Mesenchymal stem cell (in vitro differentiated cells and primary cell): ENCODE measurements around the gene ATG10.
"Not testable (repeated sequence)": the region's sequence is repeated elsewhere in the genome, so short reads cannot be mapped to it uniquely, and the experiment has no call there.

Experiments used
- DNase-seq: peaks from one replicate; pipeline ENCODE4 v3.0.0-alpha.2; 2013
- H2AFZ ChIP-seq: one replicate; pipeline ENCODE4 v1.6.1; 2013; ENCODE audit warnings: low read depth, mild to moderate bottlenecking, control low read depth, inconsistent platforms, low read length, moderate library complexity
- H2AK5ac ChIP-seq: 2 replicates; pipeline ENCODE4 v1.6.1; 2013; ENCODE audit warnings: low read length, moderate library complexity, mild to moderate bottlenecking, inconsistent platforms; ENCODE audit not compliant: severe bottlenecking
- H2BK120ac ChIP-seq: one replicate; pipeline ENCODE4 v1.6.1; 2013; ENCODE audit warnings: low read depth, mild to moderate bottlenecking, inconsistent platforms, low read length, moderate library complexity
- H2BK12ac ChIP-seq, 2 experiments: one replicate each; pipeline ENCODE4 v1.6.1; 2013; ENCODE audit warnings: inconsistent platforms in 2 of 2, low read length in 2 of 2, mild to moderate bottlenecking in 2 of 2, moderate library complexity in 2 of 2, control low read depth in 1 of 2
- H2BK15ac ChIP-seq: one replicate; pipeline ENCODE4 v1.6.1; 2013; ENCODE audit warnings: mild to moderate bottlenecking, low read depth, inconsistent platforms; ENCODE audit not compliant: poor library complexity, severe bottlenecking
- H2BK5ac ChIP-seq: 2 replicates; pipeline ENCODE4 v1.6.1; 2013; ENCODE audit warnings: low read depth, mild to moderate bottlenecking, low read length, control low read depth, inconsistent platforms; ENCODE audit not compliant: poor library complexity, severe bottlenecking
- H3K14ac ChIP-seq, 2 experiments: one replicate each; pipeline ENCODE4 v1.6.1; 2013; ENCODE audit warnings: inconsistent platforms in 2 of 2, low read length in 2 of 2, control low read depth in 1 of 2, mild to moderate bottlenecking in 1 of 2, moderate library complexity in 1 of 2
- H3K18ac ChIP-seq, 2 experiments: one replicate each; pipeline ENCODE4 v1.6.1; 2013; ENCODE audit warnings: inconsistent platforms in 2 of 2, low read length in 2 of 2, control low read depth in 1 of 2, low read depth in 1 of 2, mild to moderate bottlenecking in 1 of 2
- H3K23ac ChIP-seq, 2 experiments: one replicate each; pipeline ENCODE4 v1.6.1; 2013; ENCODE audit warnings: inconsistent platforms in 2 of 2, low read length in 2 of 2, mild to moderate bottlenecking in 2 of 2, moderate library complexity in 2 of 2, control low read depth in 1 of 2
- H3K27ac ChIP-seq: 2 replicates; pipeline ENCODE4 v1.5.1; 2013; ENCODE audit warnings: mild to moderate bottlenecking, moderate library complexity, low read length, control low read depth, inconsistent platforms; ENCODE audit not compliant: poor library complexity, severe bottlenecking
- H3K27me3 ChIP-seq, 2 experiments: 2 replicates each; pipeline versions ENCODE4 v1.6.1 to v1.7.0; 2013; ENCODE audit warnings: low read length in 2 of 2, mild to moderate bottlenecking in 2 of 2, moderate library complexity in 2 of 2, control low read depth in 1 of 2, inconsistent platforms in 1 of 2; ENCODE audit not compliant: control insufficient read depth in 1 of 2, insufficient read depth in 1 of 2
- H3K36me3 ChIP-seq, 2 experiments: 2 replicates each; pipeline versions ENCODE4 v1.6.1 to v1.7.0; 2013; ENCODE audit warnings: low read length in 2 of 2, control low read depth in 1 of 2, inconsistent platforms in 1 of 2, low read depth in 1 of 2, mild to moderate bottlenecking in 1 of 2; ENCODE audit not compliant: insufficient read depth in 2 of 2, control insufficient read depth in 1 of 2
- H3K4ac ChIP-seq, 2 experiments: one replicate each; pipeline ENCODE4 v1.6.1; 2013; ENCODE audit warnings: inconsistent platforms in 2 of 2, low read length in 2 of 2, mild to moderate bottlenecking in 2 of 2, moderate library complexity in 2 of 2, control low read depth in 1 of 2, low read depth in 1 of 2
- H3K4me1 ChIP-seq: 2 replicates; pipeline ENCODE4 v1.6.1; 2013; ENCODE audit warnings: low read depth, low read length, control low read depth; ENCODE audit not compliant: control insufficient read depth, insufficient read depth
- H3K4me2 ChIP-seq: 2 replicates; pipeline ENCODE4 v1.6.1; 2013; ENCODE audit warnings: low read length, mild to moderate bottlenecking, inconsistent platforms; ENCODE audit not compliant: poor library complexity, severe bottlenecking
- H3K4me3 ChIP-seq, 2 experiments: 2 replicates each; pipeline versions ENCODE4 v1.5.1 to v1.7.0; 2013; ENCODE audit warnings: low read length in 2 of 2, mild to moderate bottlenecking in 2 of 2, control low read depth in 1 of 2, low read depth in 1 of 2; ENCODE audit not compliant: insufficient read depth in 1 of 2
- H3K79me1 ChIP-seq: replicated peaks from 2 replicates; pipeline ENCODE4 v1.6.1; 2013; ENCODE audit warnings: mild to moderate bottlenecking, control low read depth, low read length, inconsistent platforms; ENCODE audit not compliant: poor library complexity, severe bottlenecking
- H3K9ac ChIP-seq: 2 replicates; pipeline ENCODE4 v1.7.0; 2013; ENCODE audit warnings: mild to moderate bottlenecking, low read length, moderate library complexity
- H3K9me3 ChIP-seq: 2 replicates; pipeline ENCODE4 v1.7.0; 2013; ENCODE audit warnings: mild to moderate bottlenecking, low read length; ENCODE audit not compliant: control insufficient read depth
- H4K8ac ChIP-seq: one replicate; pipeline ENCODE4 v1.6.1; 2013; ENCODE audit warnings: inconsistent platforms, mild to moderate bottlenecking, low read length, moderate library complexity
- H4K91ac ChIP-seq: one replicate; pipeline ENCODE4 v1.6.1; 2013; ENCODE audit warnings: mild to moderate bottlenecking, low read length, inconsistent platforms
- WGBS: methylation state at CpG from one replicate; pipeline ENCODE4 v1.1.7; 2013; ENCODE audit warnings: mixed read lengths; 5-methylcytosine and 5-hydroxymethylcytosine counted together

ATG10 gene

GRCh38 chr5:82129723-82130285, 158.0 kb downstream of the ATG10 start:
- peaks cover 2% of the 10 kb centered on the region for H3K9me3 ChIP-seq
- no peaks in the 10 kb centered on the region for H3K27me3 ChIP-seq
- no peak overlapping the region for H4K91ac ChIP-seq
- H3K4me2 ChIP-seq: no peak overlapping the region
- H3K14ac ChIP-seq: peak overlapping the region in 1 of 2 experiments; percentile 60
- no peaks in the 10 kb centered on the region for H3K4me1 ChIP-seq
- no peak overlapping the region for H3K9ac ChIP-seq
- H3K18ac ChIP-seq: no peak overlapping the region
- peaks cover 4% of the 10 kb centered on the region for H3K79me1 ChIP-seq
- H3K4me3 ChIP-seq: no peak overlapping the region
- no peak overlapping the region for H2BK12ac ChIP-seq
- H4K8ac ChIP-seq: no peak overlapping the region
- no peak overlapping the region for H2BK5ac ChIP-seq
- no peak overlapping the region for H2AK5ac ChIP-seq
- H2BK15ac ChIP-seq: no peak overlapping the region
- no peak overlapping the region for H3K23ac ChIP-seq
- 76% methylated on average over 13 of the region's 13 CpGs for WGBS
- H2BK120ac ChIP-seq: no peak overlapping the region
- DNase-seq: no peak
- H3K36me3 ChIP-seq: no peaks in the 10 kb centered on the region
- no peak overlapping the region for H2AFZ ChIP-seq
- H3K27ac ChIP-seq: no peak overlapping the region
- H3K4ac ChIP-seq: no peak overlapping the region

- no peak overlapping the region for H3K27ac ChIP-seq
These were observed 158.8 kb downstream of the ATG10 start for GRCh38 chr5:82130602-82131001.

GRCh38 chr5:82137205-82137604, 165.4 kb downstream of the ATG10 start:
- no peaks in the 10 kb centered on the region for H3K27me3 ChIP-seq
- no peak overlapping the region for H3K14ac ChIP-seq
- H2BK15ac ChIP-seq: no peak overlapping the region
- no peak overlapping the region for H3K18ac ChIP-seq
- no peak overlapping the region for H2BK120ac ChIP-seq
- H4K91ac ChIP-seq: no peak overlapping the region
- no peak overlapping the region for H3K23ac ChIP-seq
- no peak overlapping the region for H3K4me2 ChIP-seq
- H2BK5ac ChIP-seq: no peak overlapping the region
- H2AK5ac ChIP-seq: no peak overlapping the region
- H4K8ac ChIP-seq: no peak overlapping the region
- DNase-seq: no peak
- H2AFZ ChIP-seq: no peak overlapping the region
- H3K9ac ChIP-seq: no peak overlapping the region
- no peaks in the 10 kb centered on the region for H3K36me3 ChIP-seq
- H3K27ac ChIP-seq: no peak overlapping the region
- H3K4me3 ChIP-seq: no peak overlapping the region
- 94% methylated on average over 5 of the region's 5 CpGs for WGBS
- H3K4ac ChIP-seq: no peak overlapping the region
- H3K9me3 ChIP-seq: peaks cover 2% of the 10 kb centered on the region
- no peaks in the 10 kb centered on the region for H3K4me1 ChIP-seq
- H2BK12ac ChIP-seq: no peak overlapping the region
- no peaks in the 10 kb centered on the region for H3K79me1 ChIP-seq

More at GRCh38 chr5:82130602-82131001, 158.8 kb downstream of the ATG10 start:
- H3K14ac ChIP-seq: no peak overlapping the region
- H4K91ac ChIP-seq: no peak overlapping the region
- H3K4me3 ChIP-seq: no peak overlapping the region
- no peak overlapping the region for H2BK5ac ChIP-seq
- H3K23ac ChIP-seq: no peak overlapping the region
- peaks cover 2% of the 10 kb centered on the region for H3K9me3 ChIP-seq
- no peak overlapping the region for H2AK5ac ChIP-seq
- H2AFZ ChIP-seq: no peak overlapping the region
- H3K4me1 ChIP-seq: no peaks in the 10 kb centered on the region
- no peak overlapping the region for H3K18ac ChIP-seq
- DNase-seq: no peak
- H3K4me2 ChIP-seq: no peak overlapping the region
- H3K27me3 ChIP-seq: no peaks in the 10 kb centered on the region
- H3K9ac ChIP-seq: no peak overlapping the region
- H3K4ac ChIP-seq: no peak overlapping the region
- peaks cover 4% of the 10 kb centered on the region for H3K79me1 ChIP-seq
- H4K8ac ChIP-seq: no peak overlapping the region
- H2BK15ac ChIP-seq: no peak overlapping the region
- H2BK12ac ChIP-seq: no peak overlapping the region
- no peaks in the 10 kb centered on the region for H3K36me3 ChIP-seq
- H2BK120ac ChIP-seq: no peak overlapping the region
- WGBS: 94% methylated on average over 5 of the region's 6 CpGs

- H3K4me2 ChIP-seq, H3K14ac ChIP-seq, H2BK5ac ChIP-seq, DNase-seq, H3K4me1 ChIP-seq, H2AK5ac ChIP-seq, H3K4me3 ChIP-seq, H2BK15ac ChIP-seq, H3K27me3 ChIP-seq, H4K8ac ChIP-seq, H3K23ac ChIP-seq, H2AFZ ChIP-seq, H3K18ac ChIP-seq, H4K91ac ChIP-seq, H3K79me1 ChIP-seq, H3K9ac ChIP-seq, H3K27ac ChIP-seq, H3K4ac ChIP-seq, H2BK12ac ChIP-seq, H3K36me3 ChIP-seq, H2BK120ac ChIP-seq: not testable (repeated sequence)
- WGBS: no CpG with 5 or more reads among the region's 33 CpGs
- H3K9me3 ChIP-seq: peaks cover 19% of the 10 kb centered on the region
These were observed 168.0 kb downstream of the ATG10 start for GRCh38 chr5:82139837-82140236.
